GM12874 (cell line): ENCODE data around the gene SLC13A5.

ENCODE experiments used
- TF ChIP-seq, protein P1 (sequence below): IDR thresholded peaks from 2 replicates; pipeline ENCODE4 v1.5.1; 2011; ENCODE audit warnings: low read depth, mild to moderate bottlenecking, control low read depth, low read length, moderate library complexity; ENCODE audit not compliant: insufficient read depth

The SLC13A5 gene

DNA sequence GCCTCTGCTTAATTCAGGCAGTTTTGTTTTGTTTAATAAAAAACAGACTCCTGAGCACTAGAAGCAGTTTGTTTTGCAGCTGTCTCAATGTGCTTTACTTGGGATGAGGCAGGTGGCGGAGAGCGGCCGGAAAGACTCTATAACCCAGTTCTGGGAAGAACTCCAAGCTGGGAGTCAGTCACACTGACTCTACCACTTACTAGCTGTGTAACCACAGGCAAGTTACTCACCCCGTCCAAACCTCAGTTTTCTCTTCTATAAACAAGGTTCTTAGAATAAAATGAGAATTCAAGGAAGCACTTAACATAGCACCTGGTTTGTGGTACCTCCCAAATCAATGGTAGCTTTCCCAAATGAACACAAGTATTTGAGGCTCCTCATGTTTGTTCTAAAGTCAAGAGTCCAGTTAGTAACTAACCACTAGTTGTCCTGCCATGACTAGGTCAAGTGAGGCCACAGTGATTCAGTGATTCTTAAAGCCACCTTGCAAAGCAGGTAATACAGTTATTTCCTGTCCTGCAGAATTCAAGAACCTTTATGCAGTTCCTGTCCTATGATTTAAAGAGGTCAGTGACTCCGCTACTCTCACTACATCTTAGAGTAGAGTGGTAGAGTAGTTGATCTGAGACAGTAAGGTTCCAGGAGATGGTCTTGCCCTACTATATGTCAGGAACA is 69.6 kb downstream of the SLC13A5 start:
- TF ChIP-seq, protein P1, sequence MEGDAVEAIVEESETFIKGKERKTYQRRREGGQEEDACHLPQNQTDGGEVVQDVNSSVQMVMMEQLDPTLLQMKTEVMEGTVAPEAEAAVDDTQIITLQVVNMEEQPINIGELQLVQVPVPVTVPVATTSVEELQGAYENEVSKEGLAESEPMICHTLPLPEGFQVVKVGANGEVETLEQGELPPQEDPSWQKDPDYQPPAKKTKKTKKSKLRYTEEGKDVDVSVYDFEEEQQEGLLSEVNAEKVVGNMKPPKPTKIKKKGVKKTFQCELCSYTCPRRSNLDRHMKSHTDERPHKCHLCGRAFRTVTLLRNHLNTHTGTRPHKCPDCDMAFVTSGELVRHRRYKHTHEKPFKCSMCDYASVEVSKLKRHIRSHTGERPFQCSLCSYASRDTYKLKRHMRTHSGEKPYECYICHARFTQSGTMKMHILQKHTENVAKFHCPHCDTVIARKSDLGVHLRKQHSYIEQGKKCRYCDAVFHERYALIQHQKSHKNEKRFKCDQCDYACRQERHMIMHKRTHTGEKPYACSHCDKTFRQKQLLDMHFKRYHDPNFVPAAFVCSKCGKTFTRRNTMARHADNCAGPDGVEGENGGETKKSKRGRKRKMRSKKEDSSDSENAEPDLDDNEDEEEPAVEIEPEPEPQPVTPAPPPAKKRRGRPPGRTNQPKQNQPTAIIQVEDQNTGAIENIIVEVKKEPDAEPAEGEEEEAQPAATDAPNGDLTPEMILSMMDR, result no peak

DNA sequence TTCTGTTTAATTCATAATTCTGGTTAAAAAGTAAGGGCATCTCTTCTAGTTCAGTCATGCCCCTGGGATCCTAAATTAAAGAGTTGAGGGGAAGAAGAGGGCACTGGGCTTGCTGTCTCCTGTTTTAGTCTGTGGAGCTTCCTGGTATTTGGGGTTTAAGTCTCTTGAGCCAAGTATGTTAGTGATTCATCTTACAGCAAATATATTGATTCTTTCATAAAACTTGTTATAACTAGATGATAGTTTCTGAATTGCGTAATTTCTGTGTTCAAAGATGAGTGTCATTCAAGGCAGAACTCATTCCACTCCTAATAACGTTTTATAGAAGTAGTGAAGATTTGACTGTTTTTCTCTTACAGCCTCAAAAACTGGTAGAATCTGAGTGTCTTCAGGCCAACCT is 70.6 kb downstream of the SLC13A5 start:
- TF ChIP-seq, protein P1, result no peak

DNA sequence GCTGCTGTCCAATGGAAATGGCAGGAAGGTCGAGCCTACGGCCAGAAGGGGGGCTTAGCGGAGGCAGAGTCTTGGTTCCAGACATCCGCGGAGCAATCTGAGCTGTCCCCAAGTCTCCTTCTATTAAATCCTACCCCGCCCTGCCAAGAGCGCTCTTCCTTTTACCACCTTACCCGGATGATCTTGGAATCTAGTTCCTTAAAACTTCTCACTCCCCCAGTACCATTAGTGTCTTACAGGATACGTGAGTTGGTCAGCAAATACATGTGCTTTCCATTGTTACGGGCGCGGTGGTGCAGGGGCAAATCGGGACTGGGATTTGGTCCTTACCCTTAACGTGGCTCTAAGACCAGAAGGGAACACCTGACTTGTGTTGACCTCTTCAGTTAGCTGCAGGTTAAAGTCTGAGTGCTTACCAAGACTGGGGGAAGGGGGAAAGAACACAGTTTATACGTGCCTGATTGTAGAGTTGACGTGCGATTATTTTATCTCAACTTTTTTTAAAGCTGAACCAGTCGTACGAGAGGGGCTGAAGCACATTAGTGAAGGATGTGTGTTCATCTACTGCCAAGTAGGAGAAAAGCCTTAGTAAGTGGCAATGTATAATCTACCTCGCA is 71.8 kb downstream of the SLC13A5 start:
- TF ChIP-seq, protein P1, result no peak

DNA sequence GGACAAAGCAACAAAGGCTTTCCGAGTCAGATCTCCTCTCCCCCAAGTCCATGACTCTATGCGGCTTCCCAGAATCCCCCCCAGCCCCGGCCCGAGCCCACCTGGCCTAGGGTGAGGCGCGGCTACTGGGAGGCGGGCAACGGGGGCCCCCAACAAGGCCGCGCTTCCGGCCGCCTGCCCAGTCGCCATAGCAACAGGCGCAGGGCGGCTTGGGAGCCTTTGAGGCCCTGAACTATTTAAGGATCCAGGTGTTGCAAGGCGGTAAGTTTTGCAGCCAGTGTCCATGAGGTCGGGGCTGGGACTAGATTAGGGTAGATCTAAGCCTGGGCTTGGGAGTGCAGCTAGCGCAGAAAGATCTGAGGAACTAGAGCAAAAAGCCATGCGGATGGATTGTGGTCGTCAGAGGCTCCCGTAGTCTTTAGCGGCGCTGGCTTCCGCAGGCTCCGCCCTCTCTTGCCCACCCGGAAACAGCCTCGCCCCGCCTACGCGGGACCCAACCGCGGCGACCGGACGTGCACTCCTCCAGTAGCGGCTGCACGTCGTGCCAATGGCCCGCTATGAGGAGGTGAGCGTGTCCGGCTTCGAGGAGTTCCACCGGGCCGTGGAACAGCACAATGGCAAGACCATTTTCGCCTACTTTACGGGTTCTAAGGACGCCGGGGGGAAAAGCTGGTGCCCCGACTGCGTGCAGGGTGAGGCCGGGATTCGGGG is 72.5 kb downstream of the SLC13A5 start, which contains the start of the genes KIAA0753 and TXNDC17:
KIAA0753 (minus strand) TSS at position 176 of the 711 bp plus-strand sequence. CDS start 5,608 bp downstream, outside the sequence.
TXNDC17 (plus strand) TSS at position 525 of the 711 bp plus-strand sequence; CDS start at position 548, 23 bp downstream.
- TF ChIP-seq, protein P1, result no peak

DNA sequence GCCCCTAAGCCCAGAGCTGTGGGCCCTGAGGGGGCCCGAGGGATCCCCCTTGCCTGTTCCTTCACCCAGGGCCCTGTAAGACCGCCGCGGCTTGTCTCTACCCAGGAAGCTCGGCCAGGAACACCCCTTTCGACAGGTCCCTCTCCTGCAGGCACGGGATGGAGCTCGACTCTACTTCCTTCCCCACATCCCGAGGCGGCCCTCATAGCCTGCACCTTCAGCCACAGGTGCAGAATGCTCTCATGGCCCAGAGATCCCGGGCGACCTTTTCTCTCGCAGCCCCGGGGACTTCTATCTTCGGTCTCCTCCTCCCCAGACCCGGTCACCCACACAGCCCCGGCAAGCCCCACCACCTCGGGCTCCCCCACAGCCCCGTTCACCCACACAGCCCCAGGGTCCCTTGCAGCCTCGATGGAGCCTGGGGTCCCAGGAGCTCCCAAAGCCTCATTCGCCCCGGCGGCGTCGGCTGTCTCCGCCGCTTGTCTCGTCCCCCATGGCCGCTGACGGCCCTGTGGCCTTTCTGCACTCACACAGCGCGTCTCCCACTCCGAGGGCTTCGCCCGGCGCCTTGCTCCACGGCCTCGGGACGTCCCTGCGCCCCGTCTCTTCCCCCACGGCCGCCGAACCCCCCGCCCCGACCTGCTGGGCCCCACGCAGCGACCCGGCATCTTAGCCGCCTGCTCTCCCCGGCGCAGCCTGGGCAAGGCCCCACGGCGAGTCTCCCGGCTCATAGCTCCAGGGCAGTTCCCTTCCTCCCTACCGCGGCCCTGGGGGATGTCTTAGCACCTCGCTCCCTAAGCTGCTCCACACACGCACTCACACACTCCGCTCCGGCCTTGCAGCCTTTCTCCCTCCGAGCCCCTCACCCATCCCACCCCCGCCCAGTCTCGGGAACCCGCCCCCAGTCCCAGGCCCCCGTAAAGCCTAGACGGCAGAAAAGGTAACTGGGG is 73.3 kb downstream of the SLC13A5 start:
- TF ChIP-seq, protein P1, result no peak

DNA sequence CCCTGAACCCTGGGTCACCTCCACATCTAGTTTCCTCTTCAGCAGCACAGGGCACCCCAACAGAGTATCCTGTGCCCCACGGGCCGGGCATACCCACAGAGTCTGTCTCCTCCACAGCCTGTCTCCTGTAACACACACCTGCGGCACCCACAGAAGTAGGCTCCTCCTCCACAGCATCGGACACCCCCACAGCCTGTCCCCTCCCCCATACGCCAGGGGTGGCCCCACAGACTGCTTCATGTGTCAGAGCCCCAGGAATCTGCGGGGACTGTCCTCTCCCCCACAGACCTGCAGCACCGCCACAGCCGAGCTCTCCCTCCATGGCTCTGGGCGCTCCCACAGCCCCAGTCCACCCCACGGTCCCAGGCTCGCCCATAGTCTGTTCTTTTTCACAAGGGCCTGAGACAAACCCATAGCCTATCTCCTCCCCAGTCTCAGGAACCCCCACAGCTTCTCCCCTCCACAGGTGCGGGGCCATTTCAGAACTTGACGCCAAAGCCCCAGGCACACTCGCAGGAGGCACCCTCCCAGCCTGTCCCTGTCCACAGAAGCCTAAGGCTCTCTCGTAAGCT is 74.1 kb downstream of the SLC13A5 start:
- TF ChIP-seq, protein P1, result no peak
